Nephron progenitor cell (in vitro differentiated cells): ENCODE measurements around the gene MOK.
A peak's percentile ranks its signal among the peaks of the same experiment; 100 is the strongest.

Experiments used
- DNase-seq: peaks from one replicate; pipeline ENCODE4 v3.0.0; 2021
- H3K27ac Mint-ChIP-seq: 2 replicates; pipeline ENCODE4 v1.8.0; 2021; ENCODE audit warnings: mild to moderate bottlenecking, moderate library complexity, mixed read lengths
- H3K27me3 Mint-ChIP-seq: 2 replicates; pipeline ENCODE4 v1.8.0; 2021; ENCODE audit warnings: mild to moderate bottlenecking, low read depth, mixed read lengths; ENCODE audit not compliant: poor library complexity
- H3K36me3 Mint-ChIP-seq: 2 replicates; pipeline ENCODE4 v1.8.0; 2021; ENCODE audit warnings: low read depth, mixed read lengths
- H3K4me1 Mint-ChIP-seq: 2 replicates; pipeline ENCODE4 v1.8.0; 2021; ENCODE audit warnings: mixed read lengths
- H3K4me3 Mint-ChIP-seq: 2 replicates; pipeline ENCODE4 v1.8.0; 2021; ENCODE audit warnings: mild to moderate bottlenecking, moderate library complexity, mixed read lengths
- H3K9me3 Mint-ChIP-seq: 2 replicates; pipeline ENCODE4 v1.8.0; 2021; ENCODE audit warnings: mild to moderate bottlenecking, moderate library complexity, mixed read lengths
- TF ChIP-seq, protein P1 (sequence below): fragments of 200-600 bp; sonication (generic); IDR thresholded peaks from 2 replicates; pipeline ENCODE4 v1.5.0; 2021; ENCODE audit warnings: antibody characterized with exemption

MOK gene

DNA sequence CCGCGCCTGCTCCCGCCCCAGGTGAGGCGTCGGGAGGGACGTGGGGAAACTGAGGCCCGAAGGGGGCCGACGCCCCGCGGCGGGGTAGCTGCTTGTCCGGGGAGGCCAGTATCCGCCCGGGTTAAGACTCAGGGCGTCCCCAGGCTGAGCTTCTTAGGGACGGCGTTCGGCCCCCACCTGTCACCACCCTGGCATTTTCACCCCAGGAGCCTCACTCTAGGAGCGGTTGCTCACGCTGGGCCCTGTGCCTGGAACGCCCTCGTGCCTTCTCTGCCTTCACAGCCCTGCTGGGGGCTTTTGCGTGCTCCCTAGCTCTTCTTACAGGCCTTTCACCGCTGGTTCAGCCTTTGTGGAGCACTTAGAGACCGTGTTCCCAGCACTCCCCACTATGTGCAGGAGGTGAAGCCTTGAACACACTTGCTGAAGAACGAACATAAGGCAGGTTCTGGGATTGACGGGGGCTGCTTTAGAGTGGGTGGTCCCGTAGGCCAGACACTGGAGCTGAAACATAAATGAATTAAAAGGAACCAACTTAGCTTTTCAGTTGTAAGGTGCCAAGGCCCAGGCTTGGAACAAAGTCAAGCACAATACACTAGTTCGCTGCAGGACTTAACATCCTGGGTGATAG is 15.2 kb upstream of the MOK start:
- H3K4me1 Mint-ChIP-seq = peaks cover 51% of the 10 kb centered on the region
- peak overlapping the region; percentile 74 for H3K27ac Mint-ChIP-seq
- peak overlapping the region; percentile 92 for H3K4me3 Mint-ChIP-seq
- TF ChIP-seq, protein P1, sequence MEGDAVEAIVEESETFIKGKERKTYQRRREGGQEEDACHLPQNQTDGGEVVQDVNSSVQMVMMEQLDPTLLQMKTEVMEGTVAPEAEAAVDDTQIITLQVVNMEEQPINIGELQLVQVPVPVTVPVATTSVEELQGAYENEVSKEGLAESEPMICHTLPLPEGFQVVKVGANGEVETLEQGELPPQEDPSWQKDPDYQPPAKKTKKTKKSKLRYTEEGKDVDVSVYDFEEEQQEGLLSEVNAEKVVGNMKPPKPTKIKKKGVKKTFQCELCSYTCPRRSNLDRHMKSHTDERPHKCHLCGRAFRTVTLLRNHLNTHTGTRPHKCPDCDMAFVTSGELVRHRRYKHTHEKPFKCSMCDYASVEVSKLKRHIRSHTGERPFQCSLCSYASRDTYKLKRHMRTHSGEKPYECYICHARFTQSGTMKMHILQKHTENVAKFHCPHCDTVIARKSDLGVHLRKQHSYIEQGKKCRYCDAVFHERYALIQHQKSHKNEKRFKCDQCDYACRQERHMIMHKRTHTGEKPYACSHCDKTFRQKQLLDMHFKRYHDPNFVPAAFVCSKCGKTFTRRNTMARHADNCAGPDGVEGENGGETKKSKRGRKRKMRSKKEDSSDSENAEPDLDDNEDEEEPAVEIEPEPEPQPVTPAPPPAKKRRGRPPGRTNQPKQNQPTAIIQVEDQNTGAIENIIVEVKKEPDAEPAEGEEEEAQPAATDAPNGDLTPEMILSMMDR = no peak
- H3K36me3 Mint-ChIP-seq = peaks cover 5% of the 10 kb centered on the region
- peaks cover 11% of the 10 kb centered on the region for H3K27me3 Mint-ChIP-seq
- peak; percentile 36 for DNase-seq
- H3K9me3 Mint-ChIP-seq = no peaks in the 10 kb centered on the region

DNA sequence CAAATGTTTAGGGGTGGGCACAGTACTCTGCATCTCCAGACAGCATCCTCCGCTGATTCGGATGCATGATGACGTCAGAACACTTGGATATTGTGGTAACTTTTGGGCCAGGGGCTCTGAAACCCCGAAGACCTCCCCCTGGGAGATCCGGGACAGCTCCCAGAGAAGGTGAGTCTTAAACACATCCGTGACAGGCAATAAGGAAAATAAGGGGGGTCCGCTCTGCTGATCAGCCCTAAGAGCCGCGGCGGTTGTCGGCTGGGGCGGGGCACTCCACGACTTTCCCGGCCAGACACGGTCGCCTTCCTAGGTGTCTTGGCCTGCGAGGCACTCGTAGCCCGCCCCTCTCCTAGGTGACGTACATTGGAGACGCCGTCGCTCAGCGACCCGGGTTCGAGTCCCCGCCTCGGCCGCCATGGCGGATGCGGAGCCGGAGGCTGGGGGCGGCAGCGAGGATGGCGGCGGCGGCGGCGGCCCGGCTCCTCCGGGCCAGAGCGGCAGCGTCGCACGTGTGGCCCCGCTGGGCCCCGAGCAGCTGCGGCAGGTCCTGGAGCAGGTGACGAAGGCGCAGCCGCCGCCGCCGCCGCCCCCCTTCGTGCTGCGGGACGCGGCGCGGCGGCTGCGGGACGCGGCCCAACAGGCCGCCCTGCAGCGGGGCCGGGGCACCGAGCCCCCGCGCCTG is 14.5 kb upstream of the MOK start, which contains the start of gene ZNF839:
TSS of gene ZNF839 (plus strand) at position 396 of the 682 bp plus-strand sequence. CDS start at position 416, 20 bp downstream.
- peaks cover 54% of the 10 kb centered on the region for H3K4me1 Mint-ChIP-seq
- peaks cover 5% of the 10 kb centered on the region for H3K36me3 Mint-ChIP-seq
- H3K27ac Mint-ChIP-seq = peak within 1 kb of the TSS; percentile 96
- DNase-seq = peak; percentile 93
- H3K4me3 Mint-ChIP-seq = peak within 1 kb of the TSS; percentile 94
- TF ChIP-seq, protein P1 = no peak
- H3K27me3 Mint-ChIP-seq = peaks cover 15% of the 10 kb centered on the region
- no peaks in the 10 kb centered on the region for H3K9me3 Mint-ChIP-seq

DNA sequence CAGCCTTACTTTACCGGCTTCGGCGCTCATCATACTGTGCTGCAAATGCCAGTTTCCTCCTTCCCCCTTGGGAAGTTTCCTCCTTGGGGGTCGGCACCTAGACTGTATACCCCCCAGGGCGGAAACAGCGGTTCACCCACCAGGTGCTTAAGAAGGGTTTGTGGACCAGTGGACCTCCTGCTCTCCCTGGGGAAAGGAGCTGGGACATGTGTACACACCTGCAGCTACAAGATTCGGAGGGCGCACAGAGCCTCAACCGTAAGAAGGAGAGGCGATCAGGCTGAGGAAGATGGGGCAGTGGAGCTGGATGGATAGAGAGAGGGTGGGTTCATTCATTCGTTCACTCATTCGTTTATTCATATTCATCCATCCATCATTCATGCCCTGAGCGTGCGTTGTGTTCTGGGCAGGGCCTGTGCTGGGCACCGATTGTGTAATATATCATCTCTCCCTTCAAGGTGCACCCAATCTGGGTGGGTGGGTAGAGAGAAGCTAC is 13.9 kb upstream of the MOK start:
- Mint-ChIP-seq H3K4me1 (peaks cover 61% of the 10 kb centered on the region), H3K9me3 (no peaks in the 10 kb centered on the region), H3K27ac (peak overlapping the region; percentile 96), H3K4me3 (peak overlapping the region; percentile 94), H3K36me3 (peaks cover 5% of the 10 kb centered on the region), H3K27me3 (peaks cover 15% of the 10 kb centered on the region)
- TF ChIP-seq, protein P1 = no peak
- no peak for DNase-seq

DNA sequence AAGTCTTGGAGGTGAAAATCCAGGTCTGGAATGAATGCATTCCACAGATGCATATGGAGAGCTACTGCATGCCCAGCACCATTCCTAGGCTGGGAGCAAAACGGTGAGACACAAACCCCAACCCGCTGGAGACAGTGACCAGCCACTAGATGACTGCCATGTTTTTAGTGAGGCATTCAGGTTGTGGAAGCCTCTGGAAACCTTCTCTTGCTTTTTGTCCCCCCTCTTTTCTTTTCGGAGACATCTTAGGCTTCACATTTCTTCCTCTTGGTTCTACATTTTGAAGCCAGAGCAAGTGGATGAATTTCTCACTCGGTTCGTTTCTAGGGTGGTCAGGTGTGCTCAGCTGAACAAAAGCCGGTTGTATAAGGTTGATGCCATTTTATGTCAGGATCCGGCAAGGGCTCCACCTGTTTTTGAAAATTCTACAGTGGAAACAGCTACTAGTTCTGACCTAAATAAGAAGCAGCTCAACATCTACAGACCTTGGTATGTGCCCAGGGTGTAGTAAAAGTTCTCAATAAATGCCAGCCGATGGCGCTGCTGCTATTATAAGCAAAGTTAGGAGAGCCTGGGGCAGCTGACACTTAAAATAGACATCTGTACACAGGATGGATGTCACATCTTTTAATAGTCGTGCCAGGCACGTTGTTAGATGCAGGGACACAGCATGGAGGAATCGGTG is 12.7 kb upstream of the MOK start:
- Mint-ChIP-seq H3K36me3 (peaks cover 5% of the 10 kb centered on the region), H3K27me3 (peaks cover 15% of the 10 kb centered on the region), H3K9me3 (no peaks in the 10 kb centered on the region), H3K27ac (peak overlapping the region; percentile 94), H3K4me3 (peak overlapping the region; percentile 92), H3K4me1 (peaks cover 64% of the 10 kb centered on the region)
- TF ChIP-seq, protein P1 = no peak
- no peak for DNase-seq

DNA sequence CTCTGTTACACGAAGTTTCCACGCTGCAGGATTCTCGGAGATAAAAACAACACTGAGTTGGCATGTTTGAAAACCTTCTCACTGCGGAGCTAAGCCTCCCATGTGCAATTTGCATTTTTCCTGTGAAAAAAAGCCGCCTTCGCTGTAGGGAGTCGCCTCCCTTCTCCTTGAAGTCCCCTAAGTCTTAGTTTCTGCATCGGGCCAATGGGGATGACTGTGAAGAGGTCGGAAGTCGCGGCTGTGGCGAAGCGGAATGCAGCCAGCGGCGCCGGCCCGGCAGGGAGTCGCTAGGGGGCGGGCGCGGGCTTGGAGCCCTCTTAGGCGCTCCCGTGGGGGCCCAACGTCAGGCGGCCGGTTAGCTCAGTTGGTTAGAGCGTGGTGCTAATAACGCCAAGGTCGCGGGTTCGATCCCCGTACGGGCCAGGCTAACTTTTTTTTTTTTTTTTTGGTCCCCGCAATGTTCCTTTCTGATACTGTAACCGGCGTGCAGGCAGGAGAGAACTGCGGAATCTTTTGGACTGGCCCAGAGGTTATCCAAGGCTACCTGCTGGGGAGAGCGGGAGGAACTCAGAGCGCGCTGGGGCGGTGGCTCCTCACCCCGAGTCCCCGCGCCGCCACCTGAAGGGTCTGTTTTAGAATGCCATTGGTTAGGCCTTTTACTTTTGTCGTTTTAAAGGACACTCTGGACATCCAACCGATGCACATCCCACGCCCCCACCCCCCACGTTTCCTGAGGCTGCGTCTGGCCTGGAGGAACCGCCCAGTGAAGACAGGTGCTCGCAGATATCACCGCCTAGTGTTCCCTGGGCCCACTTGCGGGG is 12.0 kb upstream of the MOK start:
- TF ChIP-seq, protein P1 = peak; percentile 60
- DNase-seq = peak; percentile 98
- Mint-ChIP-seq H3K27ac (peak overlapping the region; percentile 94), H3K4me3 (peak overlapping the region; percentile 92), H3K27me3 (peaks cover 15% of the 10 kb centered on the region), H3K4me1 (peaks cover 64% of the 10 kb centered on the region), H3K9me3 (no peaks in the 10 kb centered on the region), H3K36me3 (peaks cover 4% of the 10 kb centered on the region)
